Colonic mucosa (tissue), 4 donors: Measurements from ENCODE around the gene TMEM174. TPM values are rescaled to one million over a fixed set of nuclear protein-coding genes. Genes with fewer than 3 reads are reported as not detected.

Experiments
- DNase-seq: peaks from one replicate; pipeline ENCODE4 v3.0.0-alpha.2; 2020
- H3K27ac ChIP-seq: fragments of 200-600 bp; one replicate; pipeline ENCODE4 v1.8.0; 2021
- H3K27me3 ChIP-seq: fragments of 200-600 bp; one replicate; pipeline ENCODE4 v1.8.0; 2021
- H3K36me3 ChIP-seq: fragments of 200-600 bp; one replicate; pipeline ENCODE4 v1.8.0; 2021
- H3K4me1 ChIP-seq: fragments of 200-600 bp; one replicate; pipeline ENCODE4 v1.8.0; 2021; ENCODE audit warnings: mild to moderate bottlenecking
- H3K4me3 ChIP-seq: fragments of 200-600 bp; one replicate; pipeline ENCODE4 v1.8.0; 2021
- H3K9ac ChIP-seq, 2 donors: one replicate each; pipeline ENCODE4 v1.7.0; 2013; ENCODE audit warnings: control low read depth in 2 of 2, low read depth in 2 of 2, low read length in 2 of 2
- H3K9me3 ChIP-seq: fragments of 200-600 bp; one replicate; pipeline ENCODE4 v1.8.0; 2021
- intact Hi-C: fragments of 100-400 bp; cut with DNase I; formaldehyde crosslinking; loops from one replicate; pipeline ENCODE4 v1.14.1; 2022
- total RNA-seq, 2 donors: library from RNA; stranded (reverse); fragmentation: NEBNext Ultra II Directional in 1 of 2; extraction: Animal tissue kit (Norgen Biotek cat#: 25700) in 1 of 2; gene quantifications; one replicate each; pipeline ENCODE4 v1.2.1, GENCODE V29; 2021
- TF ChIP-seq, protein P1 (sequence below): fragments of 200-600 bp; IDR thresholded peaks from one replicate; pipeline ENCODE4 v1.8.0; 2022; ENCODE audit warnings: antibody characterized with exemption, mild to moderate bottlenecking
- donor health status: healthy.
- donor health status: DM: no; HTN: no; CAD: no.
- donor health status: DM: no; HTN: no; CAD: no.

TMEM174 gene
- total RNA-seq, 2 donors from 2014 or later: not detected

GRCh38 chr5:73143716-73144115 is 29.3 kb upstream of the TMEM174 start:
- Histone ChIP-seq H3K27me3 (no peaks in the 10 kb centered on the region), H3K4me3 (no peak overlapping the region)
- DNase-seq: no peak

GRCh38 chr5:73149540-73149939 is 23.5 kb upstream of the TMEM174 start:
- H3K36me3 ChIP-seq: no peaks in the 10 kb centered on the region
- no peak overlapping the region for H3K4me3 ChIP-seq
- TF ChIP-seq, protein P1, sequence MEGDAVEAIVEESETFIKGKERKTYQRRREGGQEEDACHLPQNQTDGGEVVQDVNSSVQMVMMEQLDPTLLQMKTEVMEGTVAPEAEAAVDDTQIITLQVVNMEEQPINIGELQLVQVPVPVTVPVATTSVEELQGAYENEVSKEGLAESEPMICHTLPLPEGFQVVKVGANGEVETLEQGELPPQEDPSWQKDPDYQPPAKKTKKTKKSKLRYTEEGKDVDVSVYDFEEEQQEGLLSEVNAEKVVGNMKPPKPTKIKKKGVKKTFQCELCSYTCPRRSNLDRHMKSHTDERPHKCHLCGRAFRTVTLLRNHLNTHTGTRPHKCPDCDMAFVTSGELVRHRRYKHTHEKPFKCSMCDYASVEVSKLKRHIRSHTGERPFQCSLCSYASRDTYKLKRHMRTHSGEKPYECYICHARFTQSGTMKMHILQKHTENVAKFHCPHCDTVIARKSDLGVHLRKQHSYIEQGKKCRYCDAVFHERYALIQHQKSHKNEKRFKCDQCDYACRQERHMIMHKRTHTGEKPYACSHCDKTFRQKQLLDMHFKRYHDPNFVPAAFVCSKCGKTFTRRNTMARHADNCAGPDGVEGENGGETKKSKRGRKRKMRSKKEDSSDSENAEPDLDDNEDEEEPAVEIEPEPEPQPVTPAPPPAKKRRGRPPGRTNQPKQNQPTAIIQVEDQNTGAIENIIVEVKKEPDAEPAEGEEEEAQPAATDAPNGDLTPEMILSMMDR: no peak
- H3K27ac ChIP-seq: no peak overlapping the region
- no peak for DNase-seq
- H3K9ac ChIP-seq: no peak overlapping the region
- no peaks in the 10 kb centered on the region for H3K27me3 ChIP-seq
- no peaks in the 10 kb centered on the region for H3K9me3 ChIP-seq
- no peaks in the 10 kb centered on the region for H3K4me1 ChIP-seq
- intact Hi-C loops: no loop called here

More at GRCh38 chr5:73143716-73144115, 29.3 kb upstream of the TMEM174 start:
- Histone ChIP-seq H3K27ac (no peak overlapping the region), H3K9me3 (no peaks in the 10 kb centered on the region), H3K36me3 (no peaks in the 10 kb centered on the region), H3K9ac (no peak overlapping the region), H3K4me1 (no peaks in the 10 kb centered on the region)
- intact Hi-C loops: no loop called here
- TF ChIP-seq, protein P1: no peak

DNA sequence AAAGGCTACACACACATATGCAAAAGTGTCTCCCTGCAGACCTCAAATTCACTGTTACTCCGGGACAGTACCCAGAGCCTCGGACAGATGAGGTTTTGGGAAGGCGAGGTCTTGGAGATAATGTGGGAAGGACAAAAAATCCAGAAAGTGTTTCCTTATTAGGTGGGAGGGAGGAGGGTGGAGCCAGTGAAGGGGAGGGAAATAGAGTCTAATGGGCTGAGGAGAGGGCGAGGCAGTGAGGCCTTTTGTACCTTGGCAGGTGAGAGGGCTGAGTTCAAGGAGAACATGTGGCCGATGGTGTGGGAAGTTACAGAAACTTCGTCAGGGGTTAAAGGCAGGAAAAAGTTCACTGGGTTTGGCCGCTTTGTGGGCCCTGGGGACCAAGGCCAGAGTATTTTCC is 22.1 kb upstream of the TMEM174 start:
- H3K27ac ChIP-seq: no peak overlapping the region

GRCh38 chr5:73151766-73152410 is 21.1 kb upstream of the TMEM174 start:
- no peaks in the 10 kb centered on the region for H3K36me3 ChIP-seq
- H3K4me3 ChIP-seq: no peak overlapping the region
- DNase-seq: no peak
- no peaks in the 10 kb centered on the region for H3K4me1 ChIP-seq
- no peak overlapping the region for H3K9ac ChIP-seq
- no peak overlapping the region for H3K27ac ChIP-seq
- H3K9me3 ChIP-seq: no peaks in the 10 kb centered on the region
- TF ChIP-seq, protein P1: no peak
- H3K27me3 ChIP-seq: no peaks in the 10 kb centered on the region
- intact Hi-C loops: no loop called here

More for the DNA sequence above, 22.1 kb upstream of the TMEM174 start:
- Histone ChIP-seq H3K9ac (no peak overlapping the region), H3K27me3 (no peaks in the 10 kb centered on the region), H3K4me3 (no peak overlapping the region), H3K9me3 (no peaks in the 10 kb centered on the region), H3K4me1 (no peaks in the 10 kb centered on the region), H3K36me3 (no peaks in the 10 kb centered on the region)
- DNase-seq: peak; percentile 74
- TF ChIP-seq, protein P1: no peak
- intact Hi-C loops: no loop called here

DNA sequence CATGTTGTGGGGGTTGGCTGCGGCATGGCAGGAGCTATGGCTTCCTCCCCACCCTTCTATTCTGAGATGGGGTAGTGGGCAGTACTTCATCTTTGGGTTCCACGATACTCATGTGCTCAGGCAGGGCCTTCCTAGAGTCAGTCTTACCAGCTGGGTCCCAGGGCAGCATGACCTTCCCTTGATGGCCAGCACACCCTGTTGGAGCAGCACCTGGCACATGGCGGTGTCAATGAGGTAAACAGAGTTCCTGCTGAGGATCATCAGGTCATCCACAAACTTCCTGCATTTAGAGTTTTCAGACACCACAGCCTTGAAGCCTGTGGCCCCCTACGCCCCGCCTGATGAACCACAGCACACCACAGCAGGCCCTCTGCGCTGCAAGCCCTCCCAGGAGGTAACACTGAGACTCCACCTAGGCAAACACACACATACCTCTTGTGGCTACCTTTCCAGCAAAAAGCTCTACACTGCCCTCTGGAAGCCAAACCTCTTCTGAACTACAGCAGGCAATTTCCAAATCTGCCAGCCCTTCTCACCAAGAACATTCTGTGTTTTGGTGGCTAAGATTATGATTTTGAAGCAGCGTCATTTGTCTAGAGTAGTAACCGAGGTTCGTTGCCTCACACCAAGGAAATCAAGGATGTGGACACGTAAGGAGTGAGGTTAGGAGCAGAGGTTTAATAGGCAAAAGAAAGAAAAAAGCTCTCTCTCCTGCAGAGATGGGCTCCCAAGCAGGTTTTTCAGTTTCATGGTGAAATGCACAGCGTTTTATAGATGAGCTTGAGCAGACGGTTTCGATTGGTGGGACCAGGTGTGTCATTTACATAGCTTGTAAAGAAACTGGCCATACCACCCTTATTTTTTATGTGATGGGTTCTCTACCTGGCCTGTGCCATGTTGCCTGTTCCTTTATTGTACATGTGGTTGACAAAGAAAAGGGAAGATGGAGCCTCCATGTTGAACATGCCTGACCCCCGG is 20.3 kb upstream of the TMEM174 start:
- H3K9me3 ChIP-seq: no peaks in the 10 kb centered on the region
- no peaks in the 10 kb centered on the region for H3K36me3 ChIP-seq
- H3K27me3 ChIP-seq: no peaks in the 10 kb centered on the region
- H3K27ac ChIP-seq: no peak overlapping the region
- peak; percentile 44 for DNase-seq
- no peaks in the 10 kb centered on the region for H3K4me1 ChIP-seq
- H3K9ac ChIP-seq: no peak overlapping the region
- TF ChIP-seq, protein P1: no peak
- intact Hi-C loops: no loop called here
- no peak overlapping the region for H3K4me3 ChIP-seq
